ENCODE measurements around the gene TNP2.
"Not testable (repeated sequence)": the region's sequence is repeated elsewhere in the genome, so short reads cannot be mapped to it uniquely, and the experiment has no call there.

Gene TNP2

GRCh38 chr16:11299865-11300559 is 30.9 kb upstream of the TNP2 start:
- no peak for DNase-seq

- peak in 1 of 2 donors; percentile 19 for DNase-seq
Observed at GRCh38 chr16:11298950-11299547, 29.9 kb upstream of the TNP2 start.

- no peak for DNase-seq
Observed at GRCh38 chr16:11298143-11298900, 29.2 kb upstream of the TNP2 start.

- peak; percentile 63 to 88 for DNase-seq
Observed at GRCh38 chr16:11297492-11298142, 28.5 kb upstream of the TNP2 start.

GRCh38 chr16:11296706-11297491 is 27.8 kb upstream of the TNP2 start:
- no peak for DNase-seq

GRCh38 chr16:11296351-11296705 is 27.2 kb upstream of the TNP2 start:
- DNase-seq, result no peak

- no peak for DNase-seq
Observed at GRCh38 chr16:11295672-11296071, 26.5 kb upstream of the TNP2 start.

GRCh38 chr16:11292076-11292748 is 23.1 kb upstream of the TNP2 start:
- no peak for DNase-seq

GRCh38 chr16:11291091-11291703 is 22.1 kb upstream of the TNP2 start:
- DNase-seq, result no peak

GRCh38 chr16:11290102-11290893 is 21.2 kb upstream of the TNP2 start:
- DNase-seq, result no peak

- not testable (repeated sequence) for DNase-seq
Observed at GRCh38 chr16:11289696-11290095, 20.6 kb upstream of the TNP2 start.

GRCh38 chr16:11289202-11289601 is 20.1 kb upstream of the TNP2 start:
- DNase-seq, result no peak

GRCh38 chr16:11285842-11286241 is 16.7 kb upstream of the TNP2 start:
- DNase-seq, result no peak

GRCh38 chr16:11283820-11284248 is 14.7 kb upstream of the TNP2 start:
- no peak for DNase-seq

- no peak for DNase-seq
Observed at GRCh38 chr16:11280616-11281522, 11.7 kb upstream of the TNP2 start, which contains the start of gene PRM1. PRM1 (minus strand) TSS chr16:11281330; CDS start chr16:11281238, 92 bp downstream.

- DNase-seq, result no peak
Observed at GRCh38 chr16:11278681-11279628, 9.8 kb upstream of the TNP2 start.

GRCh38 chr16:11277607-11278337 is 8.6 kb upstream of the TNP2 start:
- DNase-seq, result no peak
